Stimulated activated CD4-positive, alpha-beta T cell treated with anti-CD3 and anti-CD28 coated beads, Interleukin-4, amount 100 ng/mL, for 1 hour (primary cell): Measurements from ENCODE around the gene CABLES2.

Source experiments
- DNase-seq: peaks from one replicate; pipeline ENCODE4 v3.0.0-alpha.2; 2020

Gene CABLES2

GRCh38 chr20:62357681-62358080 lies 49.4 kb downstream of the CABLES2 start:
- no peak for DNase-seq

- no peak for DNase-seq
Measured at GRCh38 chr20:62357187-62357667, 49.9 kb downstream of the CABLES2 start.

DNA sequence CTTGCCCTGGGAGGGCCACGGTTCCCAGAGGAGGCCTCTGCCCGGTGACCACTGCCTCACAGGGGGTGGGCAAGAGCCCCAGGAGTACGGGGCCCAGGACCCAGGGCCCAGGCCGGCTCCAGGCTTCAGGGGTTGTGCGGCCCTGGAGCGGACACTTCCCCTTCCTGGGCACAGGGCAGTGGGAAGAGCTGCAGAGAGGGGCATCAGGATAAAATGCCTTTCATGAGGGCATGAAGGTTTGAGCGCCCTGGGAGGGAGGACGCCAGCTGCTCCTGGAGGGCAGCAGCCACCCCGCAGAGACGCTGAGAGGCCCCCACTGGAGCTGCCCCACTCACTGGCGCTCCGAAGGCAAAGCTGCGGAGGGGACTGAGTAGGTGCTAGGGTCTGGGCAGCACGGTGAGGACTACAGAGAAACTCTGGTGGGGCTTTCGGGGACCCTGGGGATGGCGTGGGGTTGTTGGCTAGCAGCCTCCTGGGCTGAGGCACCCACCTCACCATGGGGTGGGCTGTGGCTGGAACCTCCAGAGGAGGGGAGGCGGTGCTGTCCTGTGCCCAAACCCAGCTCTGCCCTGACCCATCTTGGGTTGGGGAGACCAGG lies 50.4 kb downstream of the CABLES2 start:
- DNase-seq, result no peak

DNA sequence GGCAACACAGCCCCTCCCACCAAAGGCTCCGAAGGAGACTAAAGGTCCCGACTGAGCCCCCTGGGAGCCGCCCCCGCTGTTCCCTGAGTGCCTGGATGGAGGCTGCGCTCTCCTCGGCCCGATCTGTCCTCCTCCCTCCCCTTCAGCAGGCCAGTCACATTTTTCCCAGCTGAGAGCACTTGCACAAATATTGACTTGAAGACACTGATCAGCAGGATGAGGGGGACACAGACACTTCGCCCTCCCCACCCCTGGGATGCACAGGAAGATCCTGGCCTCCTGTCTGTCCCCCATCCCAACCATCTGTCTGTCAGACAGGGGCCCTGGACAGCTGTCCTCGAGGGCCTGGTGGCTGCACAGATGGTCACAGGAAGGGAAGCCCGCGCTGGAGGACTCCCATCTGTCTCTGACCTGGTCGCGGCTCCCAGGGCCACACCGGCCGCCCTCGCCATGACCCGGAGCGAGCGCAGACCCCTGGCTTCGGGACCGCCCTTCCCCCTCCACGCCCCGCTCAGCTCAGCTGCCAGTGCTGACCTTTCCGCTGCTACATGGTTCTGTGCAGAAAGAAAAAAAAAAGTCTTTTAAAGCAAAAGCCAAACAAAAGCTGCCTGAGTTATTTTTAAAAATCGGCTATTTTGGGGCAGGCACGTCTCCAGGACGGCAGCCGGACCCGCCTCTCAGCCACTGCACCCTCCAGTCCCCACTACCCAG lies 51.1 kb downstream of the CABLES2 start:
- no peak for DNase-seq

- no peak for DNase-seq
Measured at GRCh38 chr20:62355516-62355877, 51.6 kb downstream of the CABLES2 start.

- no peak for DNase-seq
Measured at GRCh38 chr20:62354811-62355341, 52.2 kb downstream of the CABLES2 start.

GRCh38 chr20:62354031-62354808 lies 52.9 kb downstream of the CABLES2 start:
- no peak for DNase-seq

- no peak for DNase-seq
Measured at GRCh38 chr20:62353289-62354030, 53.6 kb downstream of the CABLES2 start.

DNA sequence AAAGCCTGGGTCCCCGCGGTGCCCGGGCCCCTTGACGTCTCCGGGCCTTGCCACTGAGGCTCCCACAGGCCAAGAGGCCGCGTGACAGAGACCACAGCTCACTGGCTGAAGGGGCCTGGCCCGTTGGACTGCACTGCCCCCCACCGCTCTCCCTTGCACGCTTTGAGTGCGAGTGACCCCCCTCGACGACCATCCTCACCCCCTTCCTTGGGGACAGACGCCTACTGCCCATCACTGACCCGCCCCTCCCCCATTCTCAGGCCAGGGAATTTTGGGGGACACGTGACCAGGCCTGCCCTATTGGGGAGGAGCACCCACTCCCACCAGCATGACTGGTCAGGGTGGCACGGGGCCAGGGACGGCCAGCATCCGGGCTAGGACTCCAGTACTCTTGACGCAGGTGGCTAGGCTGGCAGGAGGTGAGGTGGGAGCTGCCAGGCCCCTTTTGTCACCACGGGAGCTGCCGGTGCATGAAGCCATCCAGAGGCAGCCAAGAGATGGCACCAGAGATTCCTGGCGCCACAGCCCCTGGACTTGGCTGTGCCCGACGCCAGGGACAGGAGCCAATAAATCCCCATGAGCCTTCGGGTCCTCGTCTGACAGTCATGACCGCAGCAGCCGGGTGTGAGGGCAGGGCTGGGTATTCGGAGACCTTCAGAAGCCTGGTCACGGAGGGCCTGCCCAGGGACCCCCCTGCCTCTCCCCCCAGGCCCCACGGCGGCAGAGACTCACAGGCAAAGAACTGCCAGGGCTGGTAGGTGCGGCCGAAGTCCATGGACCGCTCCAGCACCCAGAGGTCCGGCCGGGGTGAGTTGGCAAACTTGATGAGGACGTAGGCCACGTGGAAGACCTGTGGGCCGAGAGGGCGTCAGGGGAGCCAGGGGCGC lies 54.4 kb downstream of the CABLES2 start:
- no peak for DNase-seq

GRCh38 chr20:62351469-62352401 lies 55.4 kb downstream of the CABLES2 start:
- DNase-seq, result no peak

GRCh38 chr20:62350629-62351422 lies 56.3 kb downstream of the CABLES2 start:
- no peak for DNase-seq

GRCh38 chr20:62350098-62350628 lies 56.9 kb downstream of the CABLES2 start:
- DNase-seq, result no peak

DNA sequence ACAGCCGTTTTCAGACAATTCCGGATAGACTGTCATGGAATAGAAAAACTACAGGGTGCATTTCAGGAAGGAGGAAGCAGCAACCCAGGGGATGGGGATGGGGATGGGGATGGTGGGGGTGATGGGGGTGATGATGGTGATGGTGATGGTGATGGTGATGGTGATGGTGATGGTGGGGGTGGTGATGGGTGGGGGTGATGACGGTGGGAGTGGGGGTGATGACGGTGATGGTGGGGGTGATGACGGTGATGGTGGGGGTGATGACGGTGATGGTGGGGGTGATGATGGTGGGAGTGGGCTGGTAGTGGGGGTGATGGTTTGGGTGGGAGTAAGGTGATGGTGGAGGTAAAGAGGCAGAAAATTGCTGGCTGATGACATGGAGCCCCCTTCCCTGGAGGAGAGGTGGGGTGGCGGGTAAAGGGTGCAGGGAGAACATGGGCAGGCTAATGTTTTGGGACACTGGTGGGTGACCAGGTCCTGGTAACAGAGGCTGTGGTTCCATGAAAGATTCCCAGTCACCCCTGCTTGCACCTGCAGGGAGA lies 57.5 kb downstream of the CABLES2 start:
- DNase-seq, result no peak

DNA sequence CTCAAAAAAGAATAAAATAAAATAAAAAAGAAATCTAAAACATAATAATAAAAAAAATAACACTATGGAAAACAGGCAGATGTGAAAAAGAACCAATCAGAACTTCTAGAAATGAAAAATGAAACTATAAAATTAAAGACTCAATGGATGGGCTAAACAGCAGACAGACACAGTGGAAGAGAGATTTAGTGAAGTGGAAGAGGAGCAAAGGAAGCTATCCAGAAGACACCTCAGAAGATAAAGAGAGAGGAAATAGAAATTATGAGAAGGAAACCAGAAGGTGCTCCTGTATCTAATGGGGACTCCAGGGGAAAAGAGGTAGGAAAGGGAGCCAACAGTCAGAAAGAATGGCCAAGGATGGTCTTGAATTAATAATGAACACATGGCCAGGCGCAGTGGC lies 58.5 kb downstream of the CABLES2 start:
- no peak for DNase-seq

- no peak for DNase-seq
Measured at GRCh38 chr20:62347445-62347844, 59.6 kb downstream of the CABLES2 start.

- no peak for DNase-seq
Measured at GRCh38 chr20:62347151-62347404, 60.0 kb downstream of the CABLES2 start.

- no peak for DNase-seq
Measured at GRCh38 chr20:62346398-62347150, 60.5 kb downstream of the CABLES2 start.

DNA sequence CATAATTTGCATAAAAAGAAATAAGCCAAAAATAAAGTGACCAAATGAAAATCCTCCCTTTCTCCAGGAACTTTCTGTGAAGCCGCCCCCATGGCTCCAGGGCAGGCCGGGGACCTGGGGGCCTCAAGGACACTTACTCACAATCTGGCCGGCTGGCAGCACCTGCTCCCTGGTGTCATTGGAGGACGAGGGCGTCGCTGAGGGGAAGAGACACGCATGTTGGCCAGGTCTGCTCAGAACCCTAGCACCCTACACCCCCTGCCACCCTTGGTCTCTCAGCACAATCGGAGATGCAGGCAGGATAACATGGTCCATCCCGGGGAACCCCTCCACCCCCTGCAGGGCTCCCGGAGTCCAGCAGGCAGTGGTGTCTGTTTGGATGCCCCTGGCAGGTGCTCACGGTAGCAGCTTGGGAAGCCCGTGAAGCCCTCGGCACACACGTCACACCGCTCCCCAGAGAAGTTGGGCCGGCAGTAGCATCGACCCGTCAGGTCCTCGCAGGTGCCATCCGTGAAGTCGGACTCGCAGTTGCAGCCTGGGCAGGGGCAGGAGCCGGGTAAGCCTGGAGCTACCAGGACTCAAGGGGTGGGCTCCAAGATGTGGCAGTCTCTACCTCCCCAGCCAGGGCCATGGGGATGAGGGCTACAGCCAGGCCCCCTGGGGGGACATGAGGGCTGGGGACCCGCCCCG lies 61.3 kb downstream of the CABLES2 start:
- DNase-seq, result no peak
